GM19043 (cell line): Measurements from ENCODE around the gene PPRC1.

Experiments
- ATAC-seq: cut with Tn5 transposase; IDR thresholded peaks from one replicate; pipeline ENCODE4 v1.9.1; 2021; ENCODE audit warnings: low read depth; ENCODE audit not compliant: unreplicated experiment

Gene PPRC1

DNA sequence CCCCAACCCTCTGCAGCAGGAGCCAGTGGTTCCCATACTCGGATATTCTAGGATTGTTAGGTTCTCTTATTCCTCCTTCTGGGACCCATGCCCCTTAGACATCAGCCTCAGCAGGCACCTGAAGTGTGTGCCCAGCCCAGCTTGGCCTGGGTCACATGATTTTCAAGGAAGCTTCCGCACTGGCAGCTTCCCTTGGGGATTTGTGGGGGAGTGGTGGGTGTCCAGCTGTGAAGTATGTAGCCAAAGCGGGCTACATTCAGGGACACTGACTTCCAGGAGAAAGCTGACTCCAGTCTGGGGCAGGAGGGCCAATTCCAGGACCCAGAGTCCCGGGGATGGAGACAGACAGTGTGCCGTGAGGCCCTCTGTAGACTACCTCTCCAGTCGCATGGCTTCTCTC lies 14.0 kb upstream of the PPRC1 start:
- no peak for ATAC-seq

DNA sequence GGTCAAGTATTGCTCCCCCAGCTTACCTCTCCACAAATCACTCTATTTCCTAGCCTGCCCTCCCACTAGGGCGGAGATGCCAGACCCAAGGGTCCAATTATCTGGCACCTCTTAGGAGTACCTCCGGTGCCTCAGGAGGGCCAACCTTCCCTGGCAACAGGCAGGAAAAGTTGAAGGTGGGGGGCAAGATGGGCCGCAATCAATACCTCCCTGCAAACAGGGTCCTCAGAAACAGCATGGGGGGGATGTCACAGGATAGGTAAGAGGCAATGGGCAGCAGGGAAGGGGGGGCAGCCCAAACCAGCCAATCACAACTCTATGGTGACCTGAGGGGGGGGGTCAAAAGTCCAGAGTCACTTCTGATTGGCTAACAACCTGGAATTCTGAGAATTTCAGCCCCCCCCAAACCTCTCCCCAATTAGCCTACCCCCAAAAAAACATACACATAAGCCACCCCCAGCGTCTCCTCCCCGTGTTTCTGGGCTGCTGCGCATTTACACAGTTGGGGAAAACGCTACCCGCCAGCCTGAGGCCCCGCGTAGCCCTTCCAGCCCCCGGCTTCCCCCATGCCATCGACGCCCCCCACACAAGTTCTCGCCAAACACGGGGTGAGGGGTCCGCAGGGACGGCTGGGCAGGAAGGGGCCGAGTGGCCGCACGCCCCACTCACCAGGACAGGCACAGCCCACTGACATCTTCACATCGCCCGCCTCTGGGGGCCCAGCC lies 13.3 kb upstream of the PPRC1 start:
- no peak for ATAC-seq

DNA sequence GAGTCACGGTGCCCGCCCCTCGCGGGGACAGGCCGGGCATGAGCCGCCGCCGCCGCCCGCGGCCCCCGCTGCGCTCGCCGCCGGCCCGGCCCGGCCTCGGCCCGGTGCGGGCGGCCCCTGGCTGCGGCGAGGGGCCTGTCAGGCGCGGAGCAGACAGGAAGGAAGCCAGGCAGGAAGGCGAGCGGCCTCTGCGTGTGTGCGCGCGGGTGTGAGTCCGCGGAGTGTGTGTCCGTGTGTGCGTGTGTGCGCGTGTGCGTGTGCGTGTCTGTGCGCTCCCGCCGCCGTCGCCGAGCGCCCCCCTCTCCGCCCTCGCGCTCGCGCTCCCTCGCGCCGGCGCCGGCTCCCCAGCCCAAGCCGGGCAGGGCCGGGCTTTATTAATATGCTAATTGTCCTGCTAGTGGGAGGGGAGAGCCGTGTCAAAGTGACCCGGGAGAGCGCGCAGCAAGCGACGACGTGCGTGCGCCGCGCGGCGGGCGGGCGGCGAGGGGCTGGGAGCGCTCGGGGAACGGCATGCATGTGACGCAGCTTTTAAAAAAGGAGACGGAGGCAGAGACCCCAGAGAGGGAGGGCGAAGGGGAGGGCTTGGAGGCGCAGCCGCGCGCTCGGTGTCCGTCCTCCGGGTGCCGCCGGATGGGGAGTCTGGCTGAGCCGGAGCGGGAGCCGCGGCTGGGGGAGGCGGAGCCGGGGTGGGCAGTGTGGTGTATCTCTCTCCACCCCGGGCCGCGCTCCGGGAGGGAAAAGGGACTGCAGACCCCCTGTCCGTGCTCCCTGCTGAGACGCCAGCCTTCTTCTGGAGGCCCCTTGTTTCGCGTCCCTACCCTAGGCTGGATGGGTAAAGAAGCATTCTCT lies 12.5 kb upstream of the PPRC1 start, which contains the start of gene LDB1:
Gene LDB1, minus strand, starts transcription at position 227 of the 849 bp plus-strand sequence. CDS start 258 bp downstream, outside the sequence.
- ATAC-seq, result peak; percentile 50

GRCh38 chr10:102120991-102121738 lies 11.7 kb upstream of the PPRC1 start:
- no peak for ATAC-seq

GRCh38 chr10:102121739-102122372 lies 11.0 kb upstream of the PPRC1 start:
- ATAC-seq, result no peak

GRCh38 chr10:102122450-102122849 lies 10.4 kb upstream of the PPRC1 start:
- no peak for ATAC-seq

GRCh38 chr10:102123223-102123622 lies 9.6 kb upstream of the PPRC1 start:
- no peak for ATAC-seq

DNA sequence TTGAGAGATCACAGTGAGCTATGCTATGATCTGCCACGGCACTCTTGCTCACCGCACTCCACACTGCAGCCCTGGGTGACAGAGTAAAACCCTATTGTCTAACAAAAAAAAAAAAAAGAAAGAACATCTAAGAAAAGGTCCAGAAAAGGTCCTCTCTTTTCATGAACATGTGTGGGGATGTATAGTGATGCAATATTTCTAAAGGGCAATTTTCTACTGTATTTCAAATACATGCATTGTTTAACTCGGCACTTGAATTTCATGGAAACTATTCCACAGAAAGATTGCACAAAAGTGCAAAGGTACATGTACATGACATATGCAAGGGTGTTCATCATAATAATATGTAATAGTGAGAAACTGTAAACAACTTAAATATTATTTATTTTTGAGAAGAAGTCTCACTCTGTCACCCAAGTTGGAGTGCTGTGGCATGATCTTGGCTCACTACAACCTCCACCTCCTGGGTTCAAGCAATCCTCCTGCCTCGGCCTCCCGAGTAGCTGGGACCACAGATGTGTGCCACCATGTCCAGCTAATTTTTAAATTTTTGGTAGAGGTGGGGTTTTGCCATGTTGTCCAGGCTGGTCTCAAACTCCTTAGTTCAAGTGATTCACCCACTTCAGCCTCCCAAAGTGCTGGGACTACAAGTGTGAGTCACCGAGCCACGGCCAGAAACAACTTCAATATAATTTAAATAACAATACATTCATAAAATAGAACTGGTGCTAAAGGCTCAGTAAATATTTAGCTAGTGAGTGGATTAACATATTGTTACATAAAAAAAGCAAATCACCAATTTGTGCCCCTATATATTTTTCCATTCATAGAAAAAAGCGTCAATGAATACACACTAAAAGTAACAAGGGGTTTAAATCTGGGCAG lies 1.3 kb upstream of the PPRC1 start:
- ATAC-seq, result no peak

DNA sequence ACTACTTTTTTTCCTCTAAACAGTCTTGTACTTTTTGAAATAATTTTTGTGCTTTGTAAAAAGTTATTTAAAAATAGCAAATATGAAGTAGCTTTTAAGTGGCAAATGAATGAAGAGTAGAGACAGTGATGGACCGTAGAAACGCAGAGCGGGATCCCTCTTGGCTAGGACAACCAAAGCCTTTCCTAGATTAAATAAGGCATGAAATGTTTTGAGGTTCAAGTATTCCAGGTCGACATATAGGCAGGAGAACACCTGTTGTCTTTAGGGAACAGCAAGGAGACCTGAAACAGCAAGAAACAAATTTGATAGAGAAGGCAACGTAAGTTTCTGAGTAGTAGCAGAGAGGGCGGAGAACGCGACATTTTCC lies 662 bp upstream of the PPRC1 start:
- no peak for ATAC-seq

DNA sequence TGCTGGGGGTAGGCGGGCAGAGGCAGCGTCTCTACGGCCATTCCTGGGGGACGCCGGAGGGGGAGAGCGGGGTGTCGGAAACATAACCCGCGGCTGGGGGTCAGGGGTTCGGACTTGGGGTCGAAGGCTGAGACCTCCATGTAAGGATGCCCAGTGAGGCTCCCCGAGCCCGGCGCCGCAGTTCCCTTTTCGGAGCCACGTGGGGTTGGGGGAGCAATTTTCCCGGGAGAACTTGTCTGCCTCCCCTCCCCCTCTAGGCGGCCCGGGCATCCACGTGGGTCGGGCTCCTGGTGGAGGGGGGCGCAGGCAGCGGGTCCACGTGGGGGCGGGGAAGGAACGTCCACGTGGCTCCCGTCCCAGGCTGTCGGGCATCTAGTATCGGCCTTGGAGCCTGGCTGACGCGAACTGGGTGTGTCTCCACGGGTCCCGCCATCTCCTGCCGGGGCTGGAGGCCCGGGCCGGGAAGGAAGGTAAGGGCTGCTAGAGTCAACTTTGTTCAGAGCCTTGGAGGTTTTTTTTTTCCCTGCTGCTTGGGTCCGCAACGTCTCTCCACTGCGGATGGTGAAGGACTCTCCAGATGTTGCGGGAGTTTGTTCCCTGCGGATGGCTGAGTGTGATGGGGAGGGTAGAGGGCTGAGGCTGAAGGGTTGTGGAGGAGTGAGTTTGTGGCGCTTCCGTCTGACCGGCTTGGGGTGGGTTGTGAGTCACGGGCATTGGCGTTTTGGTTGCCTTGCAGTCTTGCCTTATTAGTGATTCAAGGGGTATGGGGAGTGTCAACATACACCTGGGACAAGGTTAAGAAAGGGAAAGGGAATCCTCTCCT lies 744 bp downstream of the PPRC1 start:
- no peak for ATAC-seq

DNA sequence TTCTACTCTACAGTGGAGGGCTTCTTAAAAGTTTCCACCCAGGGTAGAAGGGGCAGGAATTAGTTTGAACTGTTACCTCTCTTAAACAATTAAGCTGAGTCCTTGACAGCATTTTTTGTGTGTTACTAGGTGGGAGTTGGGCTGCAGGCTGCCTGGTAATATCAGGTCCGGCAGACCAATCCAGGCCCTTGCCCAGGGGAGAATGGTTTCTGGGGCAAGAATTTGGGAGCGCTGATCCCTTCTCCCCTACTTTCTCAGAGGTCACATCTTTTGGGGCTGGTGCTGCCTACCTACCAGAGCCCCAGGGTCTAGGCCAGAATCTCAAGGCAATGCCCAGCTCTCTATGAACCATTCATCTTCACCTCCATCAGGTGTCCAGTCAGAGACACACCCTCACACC lies 1.6 kb downstream of the PPRC1 start:
- no peak for ATAC-seq

DNA sequence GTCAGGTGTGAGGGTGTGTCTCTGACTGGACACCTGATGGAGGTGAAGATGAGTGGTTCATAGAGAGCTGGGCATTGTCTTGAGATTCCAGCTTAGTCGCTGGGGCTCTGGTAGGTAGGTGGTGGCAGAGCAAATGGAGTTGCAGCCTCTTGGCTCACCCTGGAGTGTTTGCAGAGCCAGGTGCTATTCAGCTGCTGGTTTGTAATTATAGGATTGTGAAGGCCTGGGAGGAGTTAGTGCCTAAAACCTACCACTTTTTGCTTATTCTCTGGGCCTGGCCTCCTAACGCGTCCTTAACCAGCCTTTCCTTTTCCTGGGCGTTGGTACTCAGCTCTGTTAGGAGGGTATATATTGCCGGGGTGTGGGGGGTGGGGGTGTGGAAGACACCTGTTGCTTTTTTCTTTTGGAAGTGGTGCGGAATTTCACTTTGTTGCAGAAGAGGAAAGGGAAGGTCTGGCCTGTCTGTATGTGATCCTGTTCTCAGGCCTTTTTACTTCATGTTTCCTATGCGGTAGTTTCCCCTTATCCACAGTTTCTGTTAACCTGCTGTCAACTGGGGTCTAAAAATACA lies 3.2 kb downstream of the PPRC1 start:
- no peak for ATAC-seq

DNA sequence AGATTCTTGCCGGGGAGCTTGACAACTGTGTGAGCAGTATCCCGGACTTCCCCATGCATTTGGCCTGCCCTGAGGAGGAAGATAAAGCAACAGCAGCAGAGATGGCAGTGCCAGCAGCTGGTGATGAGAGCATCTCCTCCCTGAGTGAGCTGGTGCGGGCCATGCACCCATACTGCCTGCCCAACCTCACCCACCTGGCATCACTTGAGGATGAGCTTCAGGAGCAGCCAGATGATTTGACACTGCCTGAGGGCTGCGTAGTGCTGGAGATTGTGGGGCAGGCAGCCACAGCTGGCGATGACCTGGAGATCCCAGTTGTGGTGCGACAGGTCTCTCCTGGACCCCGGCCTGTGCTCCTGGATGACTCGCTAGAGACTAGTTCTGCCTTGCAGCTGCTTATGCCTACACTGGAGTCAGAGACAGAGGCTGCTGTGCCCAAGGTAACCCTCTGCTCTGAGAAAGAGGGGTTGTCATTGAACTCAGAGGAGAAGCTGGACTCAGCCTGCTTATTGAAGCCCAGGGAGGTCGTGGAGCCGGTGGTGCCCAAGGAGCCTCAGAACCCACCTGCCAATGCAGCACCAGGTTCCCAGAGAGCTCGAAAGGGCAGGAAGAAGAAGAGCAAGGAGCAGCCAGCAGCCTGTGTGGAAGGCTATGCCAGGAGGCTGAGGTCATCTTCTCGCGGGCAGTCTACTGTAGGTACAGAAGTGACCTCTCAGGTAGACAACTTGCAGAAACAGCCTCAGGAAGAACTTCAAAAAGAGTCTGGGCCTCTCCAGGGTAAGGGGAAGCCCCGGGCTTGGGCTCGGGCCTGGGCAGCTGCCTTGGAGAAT lies 6.7 kb downstream of the PPRC1 start:
- no peak for ATAC-seq

GRCh38 chr10:102140218-102140617 lies 7.4 kb downstream of the PPRC1 start:
- ATAC-seq, result no peak

DNA sequence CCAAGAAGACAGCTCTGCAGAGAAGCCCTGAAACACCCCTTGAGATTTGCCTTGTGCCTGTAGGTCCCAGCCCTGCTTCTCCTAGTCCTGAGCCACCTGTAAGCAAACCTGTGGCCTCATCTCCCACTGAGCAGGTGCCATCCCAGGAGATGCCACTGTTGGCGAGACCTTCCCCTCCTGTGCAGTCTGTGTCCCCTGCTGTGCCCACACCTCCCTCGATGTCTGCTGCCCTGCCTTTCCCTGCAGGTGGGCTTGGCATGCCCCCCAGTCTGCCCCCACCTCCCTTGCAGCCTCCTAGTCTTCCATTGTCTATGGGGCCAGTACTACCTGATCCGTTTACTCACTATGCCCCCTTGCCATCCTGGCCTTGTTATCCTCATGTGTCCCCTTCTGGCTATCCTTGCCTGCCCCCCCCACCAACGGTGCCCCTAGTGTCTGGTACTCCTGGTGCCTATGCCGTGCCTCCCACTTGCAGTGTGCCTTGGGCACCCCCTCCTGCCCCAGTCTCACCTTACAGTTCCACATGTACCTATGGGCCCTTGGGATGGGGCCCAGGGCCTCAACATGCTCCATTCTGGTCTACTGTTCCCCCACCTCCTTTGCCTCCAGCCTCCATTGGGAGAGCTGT lies 8.2 kb downstream of the PPRC1 start:
- no peak for ATAC-seq

DNA sequence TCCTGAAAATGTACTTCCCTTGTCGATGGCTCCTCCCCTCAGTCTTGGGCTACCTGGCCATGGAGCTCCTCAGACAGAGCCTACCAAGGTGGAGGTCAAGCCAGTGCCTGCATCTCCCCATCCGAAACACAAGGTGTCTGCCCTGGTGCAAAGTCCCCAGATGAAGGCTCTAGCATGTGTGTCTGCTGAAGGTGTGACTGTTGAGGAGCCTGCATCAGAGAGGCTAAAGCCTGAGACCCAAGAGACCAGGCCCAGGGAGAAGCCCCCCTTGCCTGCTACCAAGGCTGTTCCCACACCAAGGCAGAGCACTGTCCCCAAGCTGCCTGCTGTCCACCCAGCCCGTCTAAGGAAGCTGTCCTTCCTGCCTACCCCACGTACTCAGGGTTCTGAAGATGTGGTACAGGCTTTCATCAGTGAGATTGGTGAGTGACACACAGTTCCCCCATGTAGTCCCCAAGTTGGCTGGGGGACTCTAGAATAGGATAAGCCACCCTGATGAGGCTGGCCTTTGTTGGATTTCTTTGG lies 8.8 kb downstream of the PPRC1 start:
- ATAC-seq, result no peak

DNA sequence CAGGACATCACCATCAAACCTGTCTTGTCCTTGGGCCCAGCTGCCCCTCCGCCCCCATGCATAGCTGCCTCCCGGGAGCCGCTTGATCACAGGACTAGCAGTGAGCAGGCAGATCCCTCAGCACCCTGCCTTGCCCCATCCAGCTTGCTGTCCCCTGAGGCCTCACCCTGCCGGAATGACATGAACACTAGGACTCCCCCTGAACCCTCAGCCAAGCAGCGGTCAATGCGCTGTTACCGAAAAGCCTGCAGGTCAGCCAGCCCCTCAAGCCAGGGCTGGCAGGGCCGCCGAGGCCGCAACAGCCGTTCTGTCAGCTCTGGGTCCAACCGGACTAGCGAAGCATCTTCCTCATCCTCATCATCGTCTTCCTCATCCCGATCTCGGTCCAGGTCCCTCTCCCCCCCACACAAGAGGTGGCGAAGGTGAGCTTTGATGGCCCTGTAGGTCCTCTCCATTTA lies 14.2 kb downstream of the PPRC1 start:
- no peak for ATAC-seq
